GM12875 (cell line): ENCODE measurements around the gene SLC19A1.

Source experiments
- H3K4me3 ChIP-seq: one replicate; pipeline ENCODE4 v1.5.1; 2011; ENCODE audit warnings: low read depth, low read length, control low read depth
- TF ChIP-seq, protein P1 (sequence below): IDR thresholded peaks from 2 replicates; pipeline ENCODE4 v1.5.1; 2011; ENCODE audit warnings: low read depth, mild to moderate bottlenecking, control low read depth, inconsistent platforms, low read length, moderate library complexity, borderline replicate concordance; ENCODE audit not compliant: insufficient read depth

SLC19A1 gene

DNA sequence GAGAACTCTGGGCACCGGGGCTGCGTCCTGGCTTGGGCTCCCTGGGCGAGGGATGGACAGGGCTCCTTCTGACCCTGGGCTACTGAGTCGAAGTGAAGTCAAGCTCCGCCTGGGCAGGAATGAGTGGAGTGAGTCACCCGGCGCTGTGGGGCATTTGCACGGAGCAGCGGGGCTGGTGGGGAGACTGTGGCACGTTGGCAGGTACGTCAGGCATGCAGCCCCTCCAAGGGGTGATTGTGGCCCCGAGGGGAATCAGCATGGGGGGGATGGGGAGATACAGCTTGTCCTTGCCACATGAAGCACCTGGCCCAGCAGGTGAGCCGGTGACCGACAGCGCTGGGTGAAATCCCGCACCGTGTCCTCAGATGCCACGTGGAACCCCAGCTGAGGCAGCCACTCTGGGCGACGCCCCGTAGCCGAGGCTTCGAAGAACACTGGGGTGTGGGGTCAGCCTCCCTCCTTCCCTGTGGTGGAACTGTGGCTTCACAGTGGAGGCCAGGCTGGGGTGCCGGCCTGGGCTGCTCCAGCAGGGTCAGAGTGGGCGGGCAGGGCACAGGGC lies 74.9 kb downstream of the SLC19A1 start:
- TF ChIP-seq, protein P1, sequence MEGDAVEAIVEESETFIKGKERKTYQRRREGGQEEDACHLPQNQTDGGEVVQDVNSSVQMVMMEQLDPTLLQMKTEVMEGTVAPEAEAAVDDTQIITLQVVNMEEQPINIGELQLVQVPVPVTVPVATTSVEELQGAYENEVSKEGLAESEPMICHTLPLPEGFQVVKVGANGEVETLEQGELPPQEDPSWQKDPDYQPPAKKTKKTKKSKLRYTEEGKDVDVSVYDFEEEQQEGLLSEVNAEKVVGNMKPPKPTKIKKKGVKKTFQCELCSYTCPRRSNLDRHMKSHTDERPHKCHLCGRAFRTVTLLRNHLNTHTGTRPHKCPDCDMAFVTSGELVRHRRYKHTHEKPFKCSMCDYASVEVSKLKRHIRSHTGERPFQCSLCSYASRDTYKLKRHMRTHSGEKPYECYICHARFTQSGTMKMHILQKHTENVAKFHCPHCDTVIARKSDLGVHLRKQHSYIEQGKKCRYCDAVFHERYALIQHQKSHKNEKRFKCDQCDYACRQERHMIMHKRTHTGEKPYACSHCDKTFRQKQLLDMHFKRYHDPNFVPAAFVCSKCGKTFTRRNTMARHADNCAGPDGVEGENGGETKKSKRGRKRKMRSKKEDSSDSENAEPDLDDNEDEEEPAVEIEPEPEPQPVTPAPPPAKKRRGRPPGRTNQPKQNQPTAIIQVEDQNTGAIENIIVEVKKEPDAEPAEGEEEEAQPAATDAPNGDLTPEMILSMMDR: no peak
- H3K4me3 ChIP-seq: no peak overlapping the region

DNA sequence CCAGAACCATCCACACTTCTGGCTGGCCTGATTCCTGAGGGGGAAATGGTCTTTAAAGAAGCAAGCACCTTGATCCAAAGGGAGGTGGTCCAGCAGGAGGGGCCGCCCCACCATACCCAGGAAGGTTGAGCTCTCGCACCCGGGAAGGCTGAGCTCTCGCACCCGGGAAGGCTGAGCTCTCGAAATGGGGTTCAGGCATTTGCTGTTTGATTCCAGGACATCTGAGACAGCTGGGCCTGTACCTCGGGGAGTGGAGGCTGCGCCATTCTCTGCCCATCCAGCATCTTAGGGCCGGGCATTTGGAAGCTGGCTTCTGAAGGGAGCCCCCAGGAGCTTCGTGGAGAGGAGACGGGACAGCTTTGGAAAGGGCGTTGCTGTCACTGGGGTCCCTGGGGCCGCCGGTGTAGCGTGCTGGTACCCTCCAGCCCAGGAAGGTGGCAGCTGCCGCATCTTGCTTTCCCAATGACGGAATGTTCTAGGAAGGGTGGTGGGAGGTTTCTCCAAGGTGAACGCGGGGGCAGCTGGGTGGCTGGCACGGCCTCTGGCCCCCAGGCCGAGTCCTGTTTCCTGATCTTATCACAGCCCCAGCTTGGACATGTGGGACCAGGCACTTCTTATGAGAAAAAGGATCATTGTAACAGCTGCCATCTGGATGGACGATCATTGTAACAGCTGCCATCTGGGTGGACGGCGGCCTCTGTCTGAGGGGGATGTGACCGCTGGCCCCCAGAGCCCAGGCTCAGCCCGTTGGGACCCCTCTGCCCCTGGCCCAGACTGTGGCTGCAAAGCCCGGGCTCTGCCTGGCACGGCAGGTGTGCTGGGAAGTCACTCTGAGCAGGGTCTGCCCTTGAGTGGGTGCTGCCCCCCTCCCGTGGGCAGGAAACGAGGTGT lies 75.7 kb downstream of the SLC19A1 start:
- TF ChIP-seq, protein P1: no peak
- H3K4me3 ChIP-seq: no peak overlapping the region

DNA sequence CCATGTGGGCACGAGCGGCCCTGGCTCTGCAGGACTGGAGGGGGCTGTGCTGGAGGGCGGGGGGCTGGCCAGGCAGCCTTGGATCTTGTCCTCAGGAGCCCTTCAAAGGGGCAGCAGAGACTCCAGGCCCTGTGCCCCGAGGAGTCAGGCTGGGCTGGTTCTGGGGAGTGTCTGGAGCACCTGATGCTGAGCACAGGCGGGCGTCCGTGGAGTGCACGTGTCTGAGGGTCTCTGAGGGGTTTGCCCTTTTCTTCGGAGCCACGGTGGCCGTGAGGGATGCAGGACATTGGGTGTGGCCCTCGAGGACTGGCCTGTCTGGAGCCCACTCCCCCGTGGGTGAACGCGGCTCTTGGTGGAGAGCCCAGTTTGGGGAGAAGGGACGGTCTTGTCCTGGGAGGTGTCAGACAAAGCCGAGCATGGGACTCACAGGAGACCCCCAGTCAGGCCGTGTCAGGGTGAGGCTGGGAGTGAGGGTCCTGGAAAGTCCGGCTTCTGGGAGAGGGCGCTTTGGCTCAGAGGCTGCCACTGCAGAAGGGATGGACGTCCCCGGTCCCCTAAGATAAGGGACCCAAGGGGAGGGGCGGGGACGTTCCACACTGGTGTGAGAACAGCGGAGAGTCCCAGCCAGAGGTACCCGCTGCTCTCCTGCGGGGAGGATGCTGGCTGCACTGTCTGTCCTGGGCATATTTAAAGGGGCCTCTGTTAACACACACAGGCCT lies 76.5 kb downstream of the SLC19A1 start:
- TF ChIP-seq, protein P1: no peak
- H3K4me3 ChIP-seq: no peak overlapping the region

DNA sequence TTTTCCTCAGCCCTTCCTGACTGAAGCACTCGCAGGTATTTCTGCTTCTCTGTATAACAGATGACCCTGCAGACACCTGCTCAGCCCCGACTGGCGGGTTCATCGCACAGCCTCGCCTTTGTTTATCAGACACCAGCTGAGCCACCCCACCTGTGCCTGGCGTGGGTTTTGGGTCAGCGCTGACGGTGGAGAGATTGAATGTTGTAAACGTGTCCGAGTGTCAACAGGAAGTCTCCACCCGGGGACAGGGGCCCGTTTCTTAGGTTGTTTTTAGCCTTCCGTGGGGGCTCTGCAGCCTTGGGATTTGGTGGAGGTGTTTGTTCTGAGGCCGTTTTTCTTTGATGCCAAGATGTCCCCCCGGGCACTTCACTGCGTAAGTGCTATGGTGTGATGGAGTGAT lies 77.1 kb downstream of the SLC19A1 start:
- TF ChIP-seq, protein P1: no peak
- H3K4me3 ChIP-seq: no peak overlapping the region

DNA sequence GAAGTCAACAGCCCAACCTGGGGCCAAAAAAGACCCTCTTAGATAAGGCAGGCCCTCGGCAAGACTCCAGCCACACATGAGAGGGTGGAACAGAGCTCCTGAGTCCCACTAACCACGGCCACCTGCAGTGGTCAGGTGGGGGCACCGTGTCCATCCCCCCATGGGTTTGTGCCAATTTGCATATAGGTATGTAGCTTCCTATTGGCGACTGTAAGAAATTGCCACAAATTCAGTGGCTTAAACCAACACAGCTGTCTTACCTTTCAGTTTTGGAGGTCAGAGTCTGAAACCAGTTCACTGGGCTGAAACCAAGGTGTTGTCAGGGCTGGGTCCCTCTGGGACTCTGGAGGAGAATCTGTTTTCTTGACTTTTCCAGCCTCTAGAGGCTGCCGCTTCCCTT lies 77.9 kb downstream of the SLC19A1 start:
- H3K4me3 ChIP-seq: no peak overlapping the region
- TF ChIP-seq, protein P1: no peak

DNA sequence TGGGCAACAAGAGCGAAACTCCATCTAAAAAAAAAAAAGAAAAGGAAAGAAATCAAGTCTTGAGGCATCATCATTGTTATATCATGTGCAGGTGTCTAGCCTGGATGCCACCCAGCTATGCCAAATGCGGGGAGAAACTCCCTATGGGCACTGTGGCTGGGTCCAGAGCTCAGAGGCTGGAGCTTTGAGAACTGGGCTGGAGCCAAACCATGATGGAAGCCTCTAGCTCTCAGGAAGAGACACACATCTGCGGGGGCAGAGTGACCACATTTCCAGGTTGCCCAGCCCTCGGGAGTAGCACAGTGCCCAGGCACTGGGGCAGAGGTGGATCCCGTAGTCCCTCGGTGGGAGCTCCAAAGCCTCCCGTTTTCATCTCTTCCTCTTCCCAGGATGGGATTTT lies 78.4 kb downstream of the SLC19A1 start:
- H3K4me3 ChIP-seq: no peak overlapping the region
- TF ChIP-seq, protein P1: no peak

DNA sequence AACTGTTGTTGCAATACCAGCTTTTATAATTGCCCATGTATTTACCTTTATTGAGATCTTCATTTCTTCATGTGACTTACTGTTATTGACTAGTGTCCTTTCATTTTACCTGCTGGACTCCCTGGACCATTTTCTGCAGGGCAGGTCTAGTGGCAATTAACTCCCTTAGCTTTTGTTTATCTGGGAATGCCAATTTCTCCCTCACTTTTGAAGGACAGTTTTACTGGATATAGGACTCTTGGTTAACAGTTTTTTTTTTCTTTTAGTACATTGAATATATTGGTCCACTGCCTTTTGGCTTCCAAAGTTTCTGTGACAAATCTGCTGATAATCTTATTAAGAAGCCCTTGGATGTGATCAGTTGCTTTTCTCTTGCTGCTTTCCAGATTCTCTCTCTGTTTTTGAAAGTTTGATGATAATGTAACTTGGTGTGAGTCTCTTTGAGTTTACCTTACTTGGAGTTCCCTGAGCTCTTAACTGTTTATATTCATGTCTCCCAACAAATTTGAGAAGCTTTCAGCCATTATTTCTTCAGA lies 80.4 kb downstream of the SLC19A1 start:
- TF ChIP-seq, protein P1: no peak
- H3K4me3 ChIP-seq: no peak overlapping the region
